HG03196 (cell line): Measurements from ENCODE around the gene UNCX.

Experiments
- ATAC-seq: cut with Tn5 transposase; IDR thresholded peaks from one replicate; pipeline ENCODE4 v1.9.1; 2021; ENCODE audit not compliant: unreplicated experiment

Gene UNCX

DNA sequence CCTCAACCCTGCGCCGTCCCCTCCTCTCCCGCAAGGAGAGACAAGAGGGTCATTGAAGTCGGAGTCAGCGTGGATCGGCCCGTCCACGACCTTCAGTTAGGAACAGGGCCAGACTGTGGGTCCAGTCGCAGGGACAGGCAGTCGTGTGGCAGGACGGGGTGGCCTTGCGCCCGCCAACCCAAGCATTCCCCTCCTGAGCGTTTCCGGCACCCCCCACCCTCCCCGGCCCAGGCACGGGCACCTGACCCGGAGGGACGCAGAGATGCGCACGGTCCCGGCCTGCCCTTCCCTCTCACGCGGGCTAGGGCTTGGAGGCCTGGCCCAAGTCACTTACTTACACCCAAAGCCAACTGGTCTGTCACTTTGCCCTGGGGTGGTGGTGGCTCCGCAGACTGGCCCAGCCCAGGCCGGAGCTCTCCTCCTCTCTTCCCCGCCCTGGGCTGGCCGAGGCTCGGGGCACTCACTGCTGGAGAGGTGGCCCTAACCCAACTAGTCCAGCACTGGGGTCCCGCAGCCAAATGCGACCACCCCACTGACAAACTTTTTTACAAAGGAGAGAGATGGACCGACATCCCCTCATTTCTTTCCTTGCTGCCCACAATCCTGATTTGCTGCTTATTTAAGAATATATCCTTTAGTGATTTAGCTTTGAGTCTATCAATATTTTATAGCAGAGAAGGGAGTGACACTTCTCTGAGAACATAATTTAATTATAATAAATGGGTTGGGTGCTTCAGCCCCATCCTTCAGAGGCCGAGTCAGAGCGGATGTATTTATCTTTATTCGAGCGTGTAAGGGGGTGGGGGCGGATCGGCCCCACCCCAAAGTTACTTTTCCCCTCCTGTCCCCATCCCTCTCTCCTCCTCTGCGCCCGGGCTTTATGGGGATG lies 1.2 kb upstream of the UNCX start:
- ATAC-seq, result no peak

- ATAC-seq, result no peak
Observed at GRCh38 chr7:1232103-1232466, 587 bp upstream of the UNCX start.

DNA sequence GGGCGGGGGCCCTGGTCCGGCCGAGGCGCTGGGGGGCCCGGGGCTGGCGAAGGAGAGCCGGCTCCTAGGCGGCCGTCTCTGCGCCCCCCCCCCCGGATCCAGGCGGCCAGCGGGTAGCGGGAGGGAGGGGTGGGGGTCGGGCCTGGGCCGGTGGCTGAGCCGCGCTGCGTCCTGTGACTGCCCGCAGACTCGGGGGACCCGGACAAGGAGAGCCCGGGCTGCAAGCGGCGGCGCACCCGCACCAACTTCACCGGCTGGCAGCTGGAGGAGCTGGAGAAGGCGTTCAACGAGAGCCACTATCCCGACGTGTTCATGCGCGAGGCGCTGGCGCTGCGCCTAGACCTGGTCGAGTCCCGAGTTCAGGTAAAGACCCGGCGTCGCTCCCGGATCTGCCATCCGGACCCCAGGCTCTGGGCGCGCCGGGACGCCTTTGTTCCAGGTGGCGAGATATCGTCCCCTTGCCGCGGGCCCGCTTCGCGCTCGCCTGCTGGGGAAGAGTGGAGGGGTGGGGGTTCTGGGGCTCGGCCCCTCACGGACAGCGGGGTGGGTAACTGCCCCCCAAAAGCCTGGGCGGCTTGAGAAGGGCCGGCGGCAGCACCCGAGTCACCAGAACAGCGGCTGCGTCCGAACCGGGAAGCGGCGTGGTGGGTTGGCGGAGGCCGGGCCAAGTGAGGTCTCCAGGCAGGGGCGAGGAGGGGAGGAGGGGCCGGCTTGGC lies 819 bp downstream of the UNCX start:
- no peak for ATAC-seq

DNA sequence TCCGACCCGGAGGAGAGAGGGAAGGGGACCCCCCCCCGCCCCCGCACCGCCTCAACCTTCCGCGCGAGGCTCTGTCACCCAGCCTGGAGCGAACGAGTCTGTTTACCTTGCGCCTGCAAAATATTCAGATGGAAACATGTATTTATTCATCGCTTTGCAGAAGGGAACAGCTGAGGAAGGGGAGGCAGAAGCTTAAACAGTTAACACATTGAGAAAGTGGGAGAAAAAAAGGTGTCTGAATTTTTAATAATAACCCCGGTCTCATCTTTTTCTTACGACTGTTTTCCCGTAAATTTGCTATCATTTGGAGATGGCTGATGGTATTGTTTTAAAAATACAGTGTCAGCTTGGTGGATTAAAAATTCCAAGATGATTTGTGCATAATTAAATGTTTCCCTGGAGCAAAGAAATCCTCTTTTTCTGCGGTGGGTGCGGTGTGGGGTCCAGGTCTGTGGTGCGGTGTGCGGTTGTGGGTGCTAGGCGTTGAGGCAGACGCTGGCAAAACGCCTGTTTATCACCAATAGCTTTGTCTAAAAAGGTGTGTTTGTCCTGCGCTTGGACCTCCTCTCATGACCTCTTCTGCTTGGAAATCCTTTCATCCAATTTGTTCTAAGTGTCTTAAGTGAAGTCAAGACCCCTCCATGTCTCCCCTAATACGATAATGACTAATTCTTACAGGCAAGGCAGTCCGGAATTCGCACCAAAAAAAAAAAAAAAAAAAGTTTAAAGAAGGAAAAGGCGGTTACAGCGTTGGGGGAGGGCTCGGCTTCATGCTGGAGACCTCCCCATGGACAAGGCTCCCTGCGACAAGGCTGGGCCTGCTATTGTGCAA lies 1.6 kb downstream of the UNCX start:
- ATAC-seq, result no peak

- ATAC-seq, result no peak
Observed at GRCh38 chr7:1234881-1235500, 2.3 kb downstream of the UNCX start.

GRCh38 chr7:1235501-1236131 lies 2.9 kb downstream of the UNCX start:
- no peak for ATAC-seq

- no peak for ATAC-seq
Observed at GRCh38 chr7:1236132-1236661, 3.5 kb downstream of the UNCX start.

DNA sequence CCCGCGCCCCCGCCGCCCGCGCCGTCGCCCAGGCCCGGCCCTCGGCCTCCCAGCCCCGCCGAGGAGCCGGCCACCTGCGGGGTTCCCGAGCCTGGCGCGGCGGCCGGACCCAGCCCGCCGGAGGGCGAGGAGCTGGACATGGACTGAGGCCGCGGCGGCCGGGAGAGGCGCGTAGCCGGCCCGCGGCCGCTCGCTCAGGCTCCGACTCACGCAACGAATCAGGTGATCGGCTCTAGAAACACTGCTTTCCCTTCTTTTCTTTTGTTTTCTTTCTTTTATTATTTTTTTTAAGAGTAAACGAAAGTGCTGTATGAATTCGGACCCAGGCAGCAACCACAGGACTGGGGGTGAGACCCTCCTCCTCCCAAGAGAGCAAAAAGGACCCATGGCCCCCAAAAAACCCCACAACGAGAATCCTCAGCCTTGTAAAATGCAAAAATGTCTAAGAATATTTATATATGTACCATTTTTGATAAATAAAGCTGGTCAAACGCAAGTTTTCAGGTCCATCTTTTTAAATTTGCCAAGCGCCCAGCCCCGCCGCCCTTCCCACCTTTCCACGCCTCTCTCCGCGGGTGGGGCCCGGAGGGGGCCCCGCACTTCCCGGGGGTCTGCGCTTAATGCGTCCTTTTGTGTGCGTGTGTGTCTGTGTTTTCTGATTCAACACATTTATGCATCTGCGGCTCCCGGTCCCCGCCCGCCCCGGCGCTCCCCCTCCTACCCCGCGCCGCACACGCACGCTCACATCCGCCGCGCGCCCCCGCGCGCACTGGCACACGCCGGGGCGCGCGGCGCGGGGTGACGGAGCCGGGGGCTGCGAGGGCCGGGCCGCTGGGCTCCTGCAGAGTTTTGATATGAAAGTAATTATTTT lies 4.4 kb downstream of the UNCX start:
- no peak for ATAC-seq

- no peak for ATAC-seq
Observed at GRCh38 chr7:1237704-1238255, 5.1 kb downstream of the UNCX start.

DNA sequence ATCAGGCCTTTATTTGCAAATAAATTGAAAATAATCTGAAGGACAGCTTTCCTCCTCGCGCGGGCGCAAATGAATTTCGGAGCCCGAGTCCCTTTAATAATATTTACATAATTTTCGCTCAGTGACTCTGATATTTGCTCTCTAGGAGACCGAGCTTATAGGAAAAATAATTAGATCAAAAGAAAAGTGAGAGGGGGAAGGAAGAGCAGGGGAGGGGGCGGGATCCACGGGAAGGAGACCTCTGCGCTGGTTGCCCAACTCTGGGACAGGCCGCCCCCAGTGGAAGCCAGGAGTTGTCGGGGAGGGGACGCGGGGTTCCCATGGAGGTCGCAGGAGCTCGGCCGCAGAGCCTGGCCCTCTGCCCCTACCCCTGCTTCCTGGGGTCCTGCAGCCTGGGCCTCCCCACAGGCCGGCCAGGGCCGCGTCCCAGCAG lies 5.8 kb downstream of the UNCX start:
- ATAC-seq, result no peak

GRCh38 chr7:1238931-1239802 lies 6.5 kb downstream of the UNCX start:
- no peak for ATAC-seq

- ATAC-seq, result no peak
Observed at GRCh38 chr7:1239803-1240516, 7.3 kb downstream of the UNCX start.

DNA sequence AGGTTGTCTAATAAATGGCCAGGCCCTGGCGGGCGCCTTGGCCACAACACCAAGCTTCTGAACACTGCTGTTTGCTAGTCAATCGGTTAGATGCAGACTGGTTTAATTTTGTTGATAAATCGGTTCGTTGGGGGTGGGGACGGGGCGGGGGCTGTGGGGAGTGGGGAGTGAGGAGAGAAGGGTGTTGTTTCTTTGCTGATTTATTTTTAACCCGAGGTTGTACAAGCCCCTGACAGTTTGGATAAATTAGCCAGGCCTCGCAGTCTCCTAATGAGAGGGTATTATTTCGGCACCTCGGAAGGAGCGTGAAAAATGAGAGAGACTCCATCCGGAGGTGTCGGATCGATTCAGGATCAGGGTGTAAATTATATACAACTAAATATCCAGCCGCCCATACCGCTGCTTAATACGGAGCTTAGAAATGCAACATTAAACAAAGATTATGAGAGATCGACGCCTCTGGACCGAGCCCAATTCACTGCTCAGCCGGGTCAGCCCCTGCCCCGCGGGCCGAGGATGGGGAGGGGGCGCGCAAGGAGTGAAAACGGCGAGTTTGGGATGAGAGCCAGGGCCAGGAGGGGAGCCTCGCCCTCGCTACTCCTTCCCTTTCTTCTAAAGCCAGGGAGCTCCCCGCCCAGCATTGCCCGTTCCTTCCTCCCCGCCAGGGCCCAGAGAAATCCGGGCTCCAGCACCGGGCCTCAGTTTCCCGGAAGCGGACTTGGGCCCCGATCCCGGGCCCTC lies 8.0 kb downstream of the UNCX start:
- no peak for ATAC-seq

DNA sequence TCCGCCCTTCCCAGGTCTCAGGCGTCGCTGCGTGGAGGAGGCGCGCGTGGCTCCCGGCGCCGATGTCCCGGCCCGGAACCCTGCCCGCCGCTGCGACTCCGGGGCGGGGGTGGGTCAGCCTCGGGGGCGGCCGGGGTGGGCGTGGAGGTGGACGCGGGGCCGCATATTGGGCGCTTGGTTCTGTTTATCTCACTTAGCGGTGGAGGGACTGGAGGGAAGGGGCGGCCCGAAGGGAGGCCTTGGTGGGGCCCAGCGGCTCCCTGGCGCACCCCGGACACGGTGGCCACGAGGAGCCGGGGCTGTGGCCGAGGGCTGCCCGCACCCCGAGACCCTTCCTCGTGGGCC lies 8.6 kb downstream of the UNCX start:
- no peak for ATAC-seq

DNA sequence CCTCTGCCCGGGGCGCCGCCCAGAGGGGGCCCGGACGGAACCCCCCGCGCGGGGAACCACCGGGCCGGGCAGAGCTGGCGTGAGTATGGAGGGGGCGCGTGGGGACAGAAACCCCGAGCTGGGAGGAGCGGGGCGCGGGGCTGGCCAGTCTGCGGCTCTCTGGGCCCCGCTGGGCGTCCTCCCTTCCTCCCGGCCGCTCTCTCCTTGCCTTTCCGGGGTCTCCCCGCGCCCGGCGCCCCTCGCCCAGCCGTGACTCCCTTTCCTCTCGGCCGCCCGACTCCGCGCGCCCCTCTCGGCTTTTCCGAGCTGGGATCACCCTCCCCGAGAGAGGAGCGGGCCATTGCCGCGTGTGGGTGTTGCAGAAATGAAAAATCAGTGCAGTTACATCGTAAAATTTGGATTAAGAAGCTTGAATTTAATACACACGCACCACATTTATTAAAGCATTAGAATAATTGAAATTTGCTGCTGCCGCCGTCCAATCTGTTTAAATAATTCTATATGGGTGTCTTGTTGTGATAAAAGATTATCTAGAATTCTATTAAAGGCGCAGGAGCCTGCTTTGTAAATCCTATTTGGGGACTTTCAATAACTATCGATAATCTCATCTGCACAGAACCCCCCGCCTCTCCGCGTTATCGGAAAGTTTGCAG lies 9.1 kb downstream of the UNCX start:
- ATAC-seq, result no peak

GRCh38 chr7:1242256-1242605 lies 9.6 kb downstream of the UNCX start:
- no peak for ATAC-seq
